GM12864 (cell line): ENCODE data around the gene PDE4D.
"Not testable (repeated sequence)": the region's sequence is repeated elsewhere in the genome, so short reads cannot be mapped to it uniquely, and the experiment has no call there.

ENCODE experiments used
- DNase-seq: peaks from one replicate; pipeline ENCODE4 v3.0.0-alpha.2; 2011; ENCODE audit warnings: low read depth
- H3K4me3 ChIP-seq: 2 replicates; pipeline ENCODE4 v1.5.1; 2011; ENCODE audit warnings: mild to moderate bottlenecking, low read depth, low read length, control low read depth
- CTCF ChIP-seq: IDR thresholded peaks from 2 replicates; pipeline ENCODE4 v1.5.1; 2011; ENCODE audit warnings: low read depth, mild to moderate bottlenecking, moderate library complexity, low read length, control low read depth, inconsistent platforms; ENCODE audit errors: missing control alignments

The PDE4D gene

GRCh38 chr5:59767211-59767605 is 126.3 kb downstream of the PDE4D start:
- no peak overlapping the region for H3K4me3 ChIP-seq
- no peak for DNase-seq
- no peak for TF ChIP-seq CTCF

GRCh38 chr5:59766427-59767210 is 126.9 kb downstream of the PDE4D start:
- no peak for TF ChIP-seq CTCF
- DNase-seq: no peak
- H3K4me3 ChIP-seq: no peak overlapping the region

- H3K4me3 ChIP-seq: no peak overlapping the region
- TF ChIP-seq CTCF: no peak
- no peak for DNase-seq
Measured at GRCh38 chr5:59765446-59765845, 128.1 kb downstream of the PDE4D start.

GRCh38 chr5:59764361-59764760 is 129.2 kb downstream of the PDE4D start:
- H3K4me3 ChIP-seq: no peak overlapping the region
- no peak for TF ChIP-seq CTCF
- no peak for DNase-seq

GRCh38 chr5:59763541-59763940 is 130.0 kb downstream of the PDE4D start:
- no peak for TF ChIP-seq CTCF
- no peak for DNase-seq
- no peak overlapping the region for H3K4me3 ChIP-seq

GRCh38 chr5:59762232-59762631 is 131.3 kb downstream of the PDE4D start:
- H3K4me3 ChIP-seq, DNase-seq: not testable (repeated sequence)

GRCh38 chr5:59760785-59761348 is 132.7 kb downstream of the PDE4D start:
- no peak overlapping the region for H3K4me3 ChIP-seq
- no peak for DNase-seq

More at GRCh38 chr5:59760785-59761348, 132.7 kb downstream of the PDE4D start:
- TF ChIP-seq CTCF: no peak
